Activated naive CD8-positive, alpha-beta T cell (primary cell): ENCODE data around the gene PLXDC2.

Experiments
- H3K27ac Mint-ChIP-seq: one replicate; pipeline ENCODE4 v1.8.0; 2021; ENCODE audit warnings: mixed read lengths
- H3K27me3 Mint-ChIP-seq: one replicate; pipeline ENCODE4 v1.8.0; 2021; ENCODE audit warnings: mixed read lengths
- H3K36me3 Mint-ChIP-seq: one replicate; pipeline ENCODE4 v1.8.0; 2021; ENCODE audit warnings: mixed read lengths
- H3K4me1 Mint-ChIP-seq: one replicate; pipeline ENCODE4 v1.8.0; 2021; ENCODE audit warnings: low read depth, mixed read lengths
- H3K4me3 Mint-ChIP-seq: one replicate; pipeline ENCODE4 v1.8.0; 2021; ENCODE audit warnings: mild to moderate bottlenecking, mixed read lengths
- H3K9me3 Mint-ChIP-seq: one replicate; pipeline ENCODE4 v1.8.0; 2021; ENCODE audit warnings: low read depth, mixed read lengths

Gene PLXDC2

GRCh38 chr10:19800161-19800560 is 16.1 kb upstream of the PLXDC2 start:
- no peaks in the 10 kb centered on the region for H3K36me3 Mint-ChIP-seq
- no peak overlapping the region for H3K4me3 Mint-ChIP-seq
- H3K9me3 Mint-ChIP-seq, result no peaks in the 10 kb centered on the region
- no peak overlapping the region for H3K27ac Mint-ChIP-seq
- no peaks in the 10 kb centered on the region for H3K27me3 Mint-ChIP-seq
- H3K4me1 Mint-ChIP-seq, result no peaks in the 10 kb centered on the region

GRCh38 chr10:19801369-19801768 is 14.9 kb upstream of the PLXDC2 start:
- no peak overlapping the region for H3K27ac Mint-ChIP-seq
- peaks cover 5% of the 10 kb centered on the region for H3K9me3 Mint-ChIP-seq
- H3K4me1 Mint-ChIP-seq, result no peaks in the 10 kb centered on the region
- no peaks in the 10 kb centered on the region for H3K36me3 Mint-ChIP-seq
- H3K27me3 Mint-ChIP-seq, result no peaks in the 10 kb centered on the region
- no peak overlapping the region for H3K4me3 Mint-ChIP-seq

GRCh38 chr10:19803676-19804075 is 12.6 kb upstream of the PLXDC2 start:
- Mint-ChIP-seq H3K36me3 (no peaks in the 10 kb centered on the region), H3K9me3 (peaks cover 5% of the 10 kb centered on the region), H3K4me3 (no peak overlapping the region), H3K4me1 (no peaks in the 10 kb centered on the region), H3K27ac (no peak overlapping the region), H3K27me3 (no peaks in the 10 kb centered on the region)

GRCh38 chr10:19809481-19809880 is 6.8 kb upstream of the PLXDC2 start:
- peaks cover 10% of the 10 kb centered on the region for H3K27me3 Mint-ChIP-seq
- peaks cover 5% of the 10 kb centered on the region for H3K9me3 Mint-ChIP-seq
- no peaks in the 10 kb centered on the region for H3K36me3 Mint-ChIP-seq
- H3K4me3 Mint-ChIP-seq, result no peak overlapping the region
- no peak overlapping the region for H3K27ac Mint-ChIP-seq
- no peaks in the 10 kb centered on the region for H3K4me1 Mint-ChIP-seq

GRCh38 chr10:19811540-19811939 is 4.7 kb upstream of the PLXDC2 start:
- peaks cover 17% of the 10 kb centered on the region for H3K27me3 Mint-ChIP-seq
- no peaks in the 10 kb centered on the region for H3K36me3 Mint-ChIP-seq
- H3K4me1 Mint-ChIP-seq, result peaks cover 8% of the 10 kb centered on the region
- H3K9me3 Mint-ChIP-seq, result no peaks in the 10 kb centered on the region
- no peak overlapping the region for H3K27ac Mint-ChIP-seq
- H3K4me3 Mint-ChIP-seq, result no peak overlapping the region

- Mint-ChIP-seq H3K9me3 (no peaks in the 10 kb centered on the region), H3K4me1 (peaks cover 13% of the 10 kb centered on the region), H3K27ac (no peak overlapping the region), H3K4me3 (no peak overlapping the region), H3K27me3 (peaks cover 19% of the 10 kb centered on the region), H3K36me3 (no peaks in the 10 kb centered on the region)
These were observed 3.3 kb upstream of the PLXDC2 start for GRCh38 chr10:19812976-19813375.

- no peaks in the 10 kb centered on the region for H3K9me3 Mint-ChIP-seq
- H3K4me1 Mint-ChIP-seq, result peaks cover 13% of the 10 kb centered on the region
- H3K27me3 Mint-ChIP-seq, result peaks cover 25% of the 10 kb centered on the region
- H3K4me3 Mint-ChIP-seq, result no peak overlapping the region
- H3K27ac Mint-ChIP-seq, result no peak overlapping the region
- H3K36me3 Mint-ChIP-seq, result no peaks in the 10 kb centered on the region
These were observed 1.0 kb upstream of the PLXDC2 start for GRCh38 chr10:19815036-19815730.

- Mint-ChIP-seq H3K4me1 (peaks cover 13% of the 10 kb centered on the region), H3K27me3 (peaks cover 25% of the 10 kb centered on the region), H3K36me3 (no peaks in the 10 kb centered on the region), H3K27ac (no peak overlapping the region), H3K9me3 (no peaks in the 10 kb centered on the region), H3K4me3 (no peak overlapping the region)
These were observed 361 bp upstream of the PLXDC2 start for GRCh38 chr10:19815731-19816410.

GRCh38 chr10:19817231-19817933 is 1.1 kb downstream of the PLXDC2 start:
- Mint-ChIP-seq H3K36me3 (no peaks in the 10 kb centered on the region), H3K9me3 (no peaks in the 10 kb centered on the region), H3K27me3 (peaks cover 25% of the 10 kb centered on the region), H3K27ac (no peak overlapping the region), H3K4me1 (peaks cover 13% of the 10 kb centered on the region), H3K4me3 (peak overlapping the region; percentile 13)

GRCh38 chr10:19818876-19819275 is 2.6 kb downstream of the PLXDC2 start:
- Mint-ChIP-seq H3K36me3 (no peaks in the 10 kb centered on the region), H3K4me3 (no peak overlapping the region), H3K27ac (no peak overlapping the region), H3K27me3 (peaks cover 20% of the 10 kb centered on the region), H3K9me3 (no peaks in the 10 kb centered on the region), H3K4me1 (peaks cover 13% of the 10 kb centered on the region)

GRCh38 chr10:19819419-19820033 is 3.3 kb downstream of the PLXDC2 start:
- Mint-ChIP-seq H3K4me1 (peaks cover 13% of the 10 kb centered on the region), H3K27ac (no peak overlapping the region), H3K27me3 (peaks cover 14% of the 10 kb centered on the region), H3K9me3 (no peaks in the 10 kb centered on the region), H3K4me3 (no peak overlapping the region), H3K36me3 (no peaks in the 10 kb centered on the region)

- Mint-ChIP-seq H3K4me1 (no peaks in the 10 kb centered on the region), H3K9me3 (no peaks in the 10 kb centered on the region), H3K27me3 (peaks cover 1% of the 10 kb centered on the region), H3K27ac (no peak overlapping the region), H3K4me3 (no peak overlapping the region), H3K36me3 (no peaks in the 10 kb centered on the region)
These were observed 8.4 kb downstream of the PLXDC2 start for GRCh38 chr10:19824381-19825342.

GRCh38 chr10:19825700-19826099 is 9.5 kb downstream of the PLXDC2 start:
- H3K27ac Mint-ChIP-seq, result no peak overlapping the region

GRCh38 chr10:19826712-19827111 is 10.5 kb downstream of the PLXDC2 start:
- Mint-ChIP-seq H3K4me3 (no peak overlapping the region), H3K4me1 (no peaks in the 10 kb centered on the region), H3K27me3 (no peaks in the 10 kb centered on the region), H3K9me3 (no peaks in the 10 kb centered on the region), H3K36me3 (no peaks in the 10 kb centered on the region), H3K27ac (no peak overlapping the region)

More at GRCh38 chr10:19825700-19826099, 9.5 kb downstream of the PLXDC2 start:
- H3K9me3 Mint-ChIP-seq, result no peaks in the 10 kb centered on the region
- no peaks in the 10 kb centered on the region for H3K4me1 Mint-ChIP-seq
- no peak overlapping the region for H3K4me3 Mint-ChIP-seq
- no peaks in the 10 kb centered on the region for H3K36me3 Mint-ChIP-seq
- no peaks in the 10 kb centered on the region for H3K27me3 Mint-ChIP-seq
